DND-41 (cell line): Measurements from ENCODE around the gene RACGAP1.

ENCODE experiments used
- ATAC-seq: fragments of 200-7000 bp; cut with Tn5 transposase; 3 replicates; pipeline ENCODE4 v1.9.1; 2021; ENCODE audit warnings: low read depth; ENCODE audit not compliant: insufficient read depth
- DNase-seq: peaks from one replicate; pipeline ENCODE4 v3.0.0-alpha.2; 2020
- H2AFZ ChIP-seq: 2 replicates; pipeline ENCODE4 v1.6.0; 2012; ENCODE audit warnings: low read depth, low read length
- H3K27ac ChIP-seq: 2 replicates; pipeline ENCODE4 v1.5.1; 2012; ENCODE audit warnings: low read length, inconsistent platforms
- H3K27me3 ChIP-seq: fragments of 200-600 bp; sonication (generic); 2 replicates; pipeline ENCODE4 v1.6.0; 2012; ENCODE audit warnings: low read length, mild to moderate bottlenecking, inconsistent platforms; ENCODE audit not compliant: insufficient read depth, poor library complexity
- H3K36me3 ChIP-seq: 2 replicates; pipeline ENCODE4 v1.5.1; 2012; ENCODE audit warnings: low read length, inconsistent platforms; ENCODE audit not compliant: insufficient read depth
- H3K4me1 ChIP-seq: 2 replicates; pipeline ENCODE4 v1.5.1; 2012; ENCODE audit warnings: mild to moderate bottlenecking, low read length; ENCODE audit not compliant: insufficient read depth
- H3K4me2 ChIP-seq: 2 replicates; pipeline ENCODE4 v1.6.0; 2012; ENCODE audit warnings: mild to moderate bottlenecking, moderate library complexity, low read length, inconsistent platforms; ENCODE audit not compliant: insufficient read depth
- H3K4me3 ChIP-seq, 2 experiments: fragments of 200-600 bp in 1 of 2; shearing (Covaris generic) in 1 of 2; 2 replicates each; pipeline ENCODE4 v1.5.1; 2012 to 2016; ENCODE audit warnings: inconsistent platforms in 2 of 2, low read length in 2 of 2, mild to moderate bottlenecking in 2 of 2, low read depth in 1 of 2, moderate library complexity in 1 of 2
- H3K79me2 ChIP-seq: 2 replicates; pipeline ENCODE4 v1.6.0; 2012; ENCODE audit warnings: low read length, inconsistent platforms; ENCODE audit not compliant: insufficient read depth
- H3K9ac ChIP-seq: 2 replicates; pipeline ENCODE4 v1.6.0; 2012; ENCODE audit warnings: low read depth, mild to moderate bottlenecking, inconsistent platforms, low read length, moderate library complexity
- H3K9me3 ChIP-seq: 2 replicates; pipeline ENCODE4 v1.5.1; 2012; ENCODE audit warnings: low read length, moderate library complexity, mild to moderate bottlenecking, inconsistent platforms; ENCODE audit not compliant: insufficient read depth, severe bottlenecking
- H4K20me1 ChIP-seq: 2 replicates; pipeline ENCODE4 v1.6.0; 2012; ENCODE audit warnings: low read length; ENCODE audit not compliant: insufficient read depth
- CTCF ChIP-seq: IDR thresholded peaks from 2 replicates; pipeline ENCODE4 v1.5.1; 2012; ENCODE audit warnings: borderline replicate concordance, low read length, moderate library complexity, mild to moderate bottlenecking; ENCODE audit not compliant: poor library complexity, severe bottlenecking; ENCODE audit errors: extremely low read depth
- EZH2 ChIP-seq: IDR thresholded peaks from 3 replicates; pipeline ENCODE4 v1.6.1; 2012; ENCODE audit warnings: borderline replicate concordance, low read depth, mild to moderate bottlenecking, moderate library complexity, low read length, inconsistent platforms; ENCODE audit not compliant: severe bottlenecking

RACGAP1 gene

GRCh38 chr12:50055831-50056638 lies 30.7 kb upstream of the RACGAP1 start:
- DNase-seq (peak; percentile 57), ATAC-seq (peak; percentile 25; the same call in 1 of the 3 replicates)
- peaks cover 43% of the 10 kb centered on the region for H3K4me1 ChIP-seq
- no peaks in the 10 kb centered on the region for H3K79me2 ChIP-seq
- no peaks in the 10 kb centered on the region for H3K9me3 ChIP-seq
- H3K4me2 ChIP-seq, result peak overlapping the region; percentile 89
- H3K4me3 ChIP-seq, result no peak overlapping the region
- peaks cover 45% of the 10 kb centered on the region for H3K27me3 ChIP-seq
- no peak overlapping the region for H3K9ac ChIP-seq
- H4K20me1 ChIP-seq, result peaks cover 8% of the 10 kb centered on the region; the same call in 1 of the 2 replicates
- TF ChIP-seq CTCF (peak; percentile 96), EZH2 (no peak)
- H2AFZ ChIP-seq, result no peak overlapping the region
- H3K27ac ChIP-seq, result no peak overlapping the region
- H3K36me3 ChIP-seq, result no peaks in the 10 kb centered on the region

GRCh38 chr12:50053583-50053982 lies 28.3 kb upstream of the RACGAP1 start:
- ATAC-seq, result no peak

GRCh38 chr12:50052964-50053363 lies 27.7 kb upstream of the RACGAP1 start:
- H3K27me3 ChIP-seq, result peaks cover 39% of the 10 kb centered on the region
- no peak for DNase-seq
- H3K4me1 ChIP-seq, result peaks cover 17% of the 10 kb centered on the region
- H3K79me2 ChIP-seq, result no peaks in the 10 kb centered on the region
- H2AFZ ChIP-seq, result no peak overlapping the region
- H3K4me2 ChIP-seq, result no peak overlapping the region
- no peaks in the 10 kb centered on the region for H3K9me3 ChIP-seq
- H3K9ac ChIP-seq, result no peak overlapping the region
- ATAC-seq, result no peak
- TF ChIP-seq EZH2 (no peak), CTCF (no peak)
- no peaks in the 10 kb centered on the region for H3K36me3 ChIP-seq
- peaks cover 8% of the 10 kb centered on the region; the same call in 1 of the 2 replicates for H4K20me1 ChIP-seq
- no peak overlapping the region for H3K27ac ChIP-seq
- no peak overlapping the region for H3K4me3 ChIP-seq

More at GRCh38 chr12:50053583-50053982, 28.3 kb upstream of the RACGAP1 start:
- Histone ChIP-seq H2AFZ (no peak overlapping the region), H4K20me1 (peaks cover 8% of the 10 kb centered on the region; the same call in 1 of the 2 replicates), H3K4me1 (peaks cover 22% of the 10 kb centered on the region), H3K9ac (no peak overlapping the region), H3K4me3 (no peak overlapping the region), H3K27ac (no peak overlapping the region), H3K9me3 (no peaks in the 10 kb centered on the region), H3K79me2 (no peaks in the 10 kb centered on the region), H3K4me2 (no peak overlapping the region), H3K36me3 (no peaks in the 10 kb centered on the region), H3K27me3 (peaks cover 41% of the 10 kb centered on the region)
- TF ChIP-seq CTCF (no peak), EZH2 (no peak)
- DNase-seq, result no peak
